ENCODE data around the gene ATP6V0E1.
A peak's percentile ranks its signal among the peaks of the same experiment; 100 is the strongest.
"Not testable (repeated sequence)": the region's sequence is repeated elsewhere in the genome, so short reads cannot be mapped to it uniquely, and the experiment has no call there.

Gene ATP6V0E1

DNA sequence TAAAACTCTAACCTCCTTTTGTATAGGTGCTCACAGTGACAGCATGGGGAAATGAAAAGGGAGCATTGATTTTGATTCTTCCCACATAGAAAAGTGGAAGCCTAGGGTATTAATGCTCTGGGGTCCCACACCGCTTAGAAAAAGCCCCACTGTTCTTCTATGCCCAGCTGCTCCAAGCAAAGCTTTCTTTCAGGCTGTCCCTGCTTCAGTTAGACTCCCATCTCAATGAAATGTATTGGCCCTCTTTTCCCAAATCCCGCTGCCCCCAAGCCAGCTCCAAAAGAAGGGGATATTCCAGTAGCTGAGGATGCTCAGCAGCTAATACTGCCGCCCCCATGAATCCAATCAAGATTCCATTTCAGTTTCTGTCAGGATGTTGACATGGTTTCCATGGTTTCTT, 55.6 kb downstream of the ATP6V0E1 start:
- DNase-seq (ENCODE audit: low read depth) = no peak

DNA sequence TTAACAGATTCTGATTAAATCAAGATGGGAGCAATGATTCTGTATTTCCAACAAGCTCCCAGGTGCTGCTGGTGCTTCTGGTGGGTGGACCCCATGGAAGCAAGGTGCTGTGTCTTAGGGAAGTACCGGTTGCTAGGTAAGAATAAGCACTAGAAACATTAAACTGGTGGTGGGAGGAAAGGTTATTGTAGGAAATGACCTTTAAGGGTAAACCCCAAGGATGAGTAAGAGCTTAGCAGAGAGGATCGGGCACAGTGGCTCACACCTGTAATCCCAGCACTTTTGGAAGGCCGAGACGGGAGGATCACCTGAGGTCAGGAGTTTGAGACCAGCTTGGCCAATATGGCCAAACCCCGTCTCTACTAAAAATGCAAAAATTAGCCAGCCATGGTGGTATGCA, 56.4 kb downstream of the ATP6V0E1 start:
- no peak for DNase-seq (ENCODE audit: low read depth)

DNA sequence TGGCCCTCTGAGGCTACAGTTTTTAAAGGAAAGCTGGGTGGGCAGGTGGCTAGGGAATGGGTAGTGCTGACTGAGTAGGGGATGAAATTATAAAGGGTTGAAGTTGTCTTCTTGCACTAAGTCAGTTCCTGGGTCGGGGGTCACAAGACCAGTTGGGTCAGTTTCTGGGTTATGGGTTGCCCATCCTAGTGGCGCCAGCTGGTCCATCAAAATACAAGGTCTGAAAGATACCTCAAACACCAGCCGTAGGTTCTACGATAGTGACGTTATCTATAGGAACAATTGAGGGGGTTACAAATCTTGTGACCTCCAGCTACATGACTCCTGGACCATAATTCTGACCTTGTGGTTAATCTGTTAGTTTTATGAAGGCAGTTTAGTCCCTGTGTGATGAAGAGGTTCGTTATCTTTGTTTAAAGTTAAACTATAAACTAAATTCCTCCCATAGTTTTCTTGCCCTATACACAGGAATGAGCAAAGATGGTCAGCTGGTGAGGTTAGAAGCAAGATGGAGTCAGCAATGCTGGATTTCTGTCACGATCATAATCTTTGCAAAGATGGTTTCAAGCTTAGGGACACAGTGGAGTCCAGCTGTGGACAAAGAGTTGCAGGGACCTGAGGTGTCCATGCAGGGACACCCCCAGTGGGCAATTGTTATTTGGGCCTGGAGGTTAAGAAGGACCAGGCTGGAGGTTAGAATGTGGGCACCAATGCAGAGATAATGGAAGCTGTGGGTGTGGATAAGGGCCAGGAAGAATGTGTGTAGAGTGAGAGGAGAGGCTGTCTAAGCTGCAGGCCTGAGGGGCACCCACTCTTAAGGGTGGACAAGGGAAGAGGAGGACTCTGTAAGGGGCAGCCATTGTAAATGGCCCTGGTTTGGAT, 58.6 kb downstream of the ATP6V0E1 start:
- no peak for DNase-seq (ENCODE audit: low read depth)

DNA sequence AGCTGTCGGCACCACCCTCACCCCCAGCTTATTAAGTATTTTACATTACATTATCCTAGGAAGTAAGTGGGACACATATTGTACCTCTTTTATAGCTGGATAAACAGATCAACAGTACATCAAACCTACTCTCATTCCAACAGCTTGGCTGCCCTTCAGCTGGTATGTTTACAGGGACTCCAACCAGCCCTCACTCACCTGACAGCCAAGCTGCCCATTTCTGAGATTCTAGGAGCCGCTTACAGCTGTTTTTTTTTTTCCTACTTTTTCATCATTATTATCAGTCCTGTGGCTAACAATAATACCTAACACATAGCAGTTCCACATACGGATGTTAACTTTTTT, 59.2 kb downstream of the ATP6V0E1 start:
- DNase-seq (ENCODE audit: low read depth) = no peak

DNA sequence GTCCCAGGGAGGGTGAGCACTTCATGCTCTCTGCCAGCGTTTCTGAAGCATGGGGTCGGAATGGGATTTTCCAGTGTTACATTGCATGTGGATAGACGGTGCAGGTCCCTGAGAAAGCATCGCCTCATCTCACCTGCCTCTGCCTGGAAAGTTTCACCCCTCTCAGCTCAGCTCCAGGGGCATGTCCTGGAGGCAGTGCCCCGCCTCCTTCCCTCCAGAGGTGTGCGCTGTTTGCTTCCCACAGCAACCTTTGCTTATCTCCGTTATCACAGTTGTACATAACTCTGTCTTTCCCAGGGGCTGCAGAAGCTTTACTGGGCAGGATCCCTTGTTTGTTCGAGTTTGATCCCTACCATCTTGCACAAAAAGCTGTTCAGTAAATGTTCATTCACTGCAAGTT, 61.9 kb downstream of the ATP6V0E1 start:
- DNase-seq (ENCODE audit: low read depth) = no peak

DNA sequence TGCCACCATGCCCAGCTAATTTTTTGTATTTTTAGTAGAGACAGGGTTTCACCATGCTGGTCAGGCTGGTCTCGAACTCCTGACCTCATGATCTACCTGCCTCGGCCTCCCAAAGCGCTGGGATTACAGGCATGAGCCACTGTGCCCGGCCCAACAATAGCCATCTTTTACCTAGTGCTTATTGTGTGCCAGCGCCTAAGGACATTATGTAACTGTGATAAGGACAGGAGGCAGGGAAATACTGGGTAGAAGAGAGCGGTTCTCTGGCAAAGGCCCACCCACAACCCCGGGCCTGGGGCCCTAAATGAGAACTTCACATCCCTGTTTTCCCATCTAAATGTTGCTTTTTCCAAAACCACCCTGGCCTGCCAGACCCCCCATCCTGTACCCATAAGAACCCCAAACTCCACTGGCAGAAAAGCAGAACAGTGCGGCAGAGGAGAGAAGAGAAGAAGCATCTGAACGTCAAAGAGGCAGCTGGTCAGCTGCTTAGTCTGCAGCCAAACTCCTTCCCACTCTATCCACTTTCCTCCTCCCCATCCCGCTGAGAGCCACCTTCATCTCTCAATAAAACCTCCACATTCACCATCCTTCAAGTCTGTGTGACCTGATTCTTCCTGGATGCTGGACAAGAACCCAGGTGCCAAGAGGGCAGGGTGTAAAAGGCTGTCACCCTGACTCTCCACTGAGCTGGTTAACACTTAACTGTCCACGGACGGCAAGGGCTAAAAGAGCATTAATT, 63.7 kb downstream of the ATP6V0E1 start:
- DNase-seq (ENCODE audit: low read depth) = not testable (repeated sequence)

DNA sequence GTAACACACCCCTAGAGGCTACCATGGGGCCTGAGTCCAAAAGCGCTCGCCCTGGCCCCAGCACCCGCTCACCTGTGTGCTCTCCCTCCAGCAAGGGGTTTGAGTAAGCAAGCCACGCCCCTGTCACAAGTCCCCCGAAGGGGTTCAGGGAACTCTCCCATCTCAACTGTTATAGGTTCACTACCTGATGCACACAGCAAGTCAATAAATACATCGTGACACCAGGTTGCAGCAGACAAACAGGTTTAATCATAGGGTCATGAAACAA, 64.2 kb downstream of the ATP6V0E1 start:
- DNase-seq (ENCODE audit: low read depth) = no peak

DNA sequence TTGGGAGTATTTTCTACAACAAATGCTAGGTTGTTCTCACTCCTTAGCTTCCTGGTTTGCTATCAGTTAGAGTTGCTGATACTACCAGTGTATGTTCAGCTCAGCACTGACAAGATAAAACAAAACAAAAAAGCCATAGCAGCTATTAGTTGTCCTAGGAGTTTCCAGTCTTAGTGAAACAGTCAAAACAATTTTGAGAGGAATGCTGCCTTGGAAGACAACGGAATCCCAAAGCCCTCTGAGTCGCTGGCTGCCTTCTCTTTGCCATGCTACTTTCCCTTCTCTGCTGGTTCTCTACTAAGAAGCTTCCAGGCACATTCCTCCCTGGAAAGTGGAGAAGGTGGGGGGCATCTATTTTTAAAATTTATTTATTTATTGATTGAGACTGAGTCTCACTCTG, 67.2 kb downstream of the ATP6V0E1 start:
- no peak for DNase-seq (ENCODE audit: low read depth)

DNA sequence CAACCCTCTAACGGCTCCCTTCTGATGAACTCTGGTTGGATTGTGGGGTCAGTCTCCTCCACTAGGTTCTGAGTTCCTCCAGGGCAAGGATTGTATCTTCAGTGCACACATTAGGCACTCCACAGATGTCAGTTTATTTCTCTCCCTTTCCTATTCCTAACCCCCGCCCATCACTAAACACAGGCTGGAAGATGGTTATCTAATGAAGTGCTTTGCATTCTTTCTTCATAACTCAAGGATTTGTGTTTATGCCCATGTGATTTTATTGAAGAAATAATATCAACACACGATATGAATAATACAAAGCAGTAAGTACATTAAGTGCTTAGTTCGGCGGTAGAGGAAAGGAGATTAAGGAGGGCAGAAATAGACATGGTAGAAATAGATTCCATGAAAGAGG, 68.2 kb downstream of the ATP6V0E1 start:
- no peak for DNase-seq (ENCODE audit: low read depth)

DNA sequence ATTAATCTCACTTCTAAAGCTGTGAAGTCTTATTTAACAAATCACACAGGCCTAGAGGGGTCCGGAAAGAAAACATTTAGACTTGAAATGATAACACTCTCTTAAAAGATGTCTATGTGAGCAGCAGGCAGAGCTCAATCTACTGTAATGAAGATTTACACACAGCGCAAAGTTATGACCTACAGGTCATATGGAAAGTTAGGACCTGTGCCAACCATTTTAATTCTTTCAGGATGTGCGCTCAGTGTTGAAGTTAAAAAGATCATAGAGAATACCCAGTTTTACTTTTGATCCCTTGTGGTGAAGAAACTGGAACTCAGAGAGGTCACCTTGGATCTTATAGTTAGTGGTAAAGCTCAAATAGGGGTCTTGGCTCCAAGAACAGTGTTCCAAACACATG, 69.5 kb downstream of the ATP6V0E1 start:
- no peak for DNase-seq (ENCODE audit: low read depth)

DNA sequence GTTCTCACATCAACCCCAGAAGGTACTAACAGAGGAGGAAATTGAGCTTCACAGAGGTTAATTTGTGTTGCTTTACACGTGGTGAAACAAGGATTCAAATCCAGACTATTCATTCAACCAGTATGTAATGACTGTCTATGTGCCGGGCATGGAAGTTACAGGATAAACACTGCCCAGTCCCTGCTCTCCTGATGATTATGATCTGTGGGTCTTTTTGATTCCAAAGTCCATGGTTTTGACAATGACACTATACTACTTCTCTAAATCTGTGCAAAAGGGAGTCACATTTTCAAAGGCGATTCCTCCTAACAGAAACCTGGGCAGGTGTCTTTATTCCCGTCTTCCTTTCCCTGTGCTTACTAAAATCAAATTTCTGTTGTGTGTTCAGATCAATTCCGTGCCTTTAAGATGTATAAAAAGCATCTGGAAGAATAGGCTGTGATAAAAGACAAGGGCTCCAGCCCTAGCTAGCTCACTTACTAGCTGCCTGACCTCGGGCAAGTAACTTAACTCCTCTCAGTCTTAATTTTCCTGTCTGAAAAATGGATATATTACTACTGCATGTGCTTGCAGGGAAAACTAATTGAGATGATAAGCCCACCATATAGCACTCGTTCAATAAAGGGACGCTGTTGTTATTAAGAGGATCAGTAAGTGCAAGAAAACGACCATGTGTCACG, 71.6 kb downstream of the ATP6V0E1 start:
- no peak for DNase-seq (ENCODE audit: low read depth)

DNA sequence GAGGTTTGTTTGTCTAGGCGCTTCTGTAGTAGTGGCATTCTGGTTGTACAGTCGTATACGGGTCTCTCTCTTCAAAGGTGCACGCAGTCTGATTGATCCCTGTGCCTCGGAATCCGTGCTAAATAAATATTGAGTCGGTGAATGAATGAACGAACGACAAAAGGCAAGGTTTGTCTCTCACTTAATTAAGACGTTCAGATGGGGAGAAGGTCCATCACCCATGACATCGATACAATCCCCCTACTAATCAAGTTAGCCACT, 72.1 kb downstream of the ATP6V0E1 start:
- no peak for DNase-seq (ENCODE audit: low read depth)

DNA sequence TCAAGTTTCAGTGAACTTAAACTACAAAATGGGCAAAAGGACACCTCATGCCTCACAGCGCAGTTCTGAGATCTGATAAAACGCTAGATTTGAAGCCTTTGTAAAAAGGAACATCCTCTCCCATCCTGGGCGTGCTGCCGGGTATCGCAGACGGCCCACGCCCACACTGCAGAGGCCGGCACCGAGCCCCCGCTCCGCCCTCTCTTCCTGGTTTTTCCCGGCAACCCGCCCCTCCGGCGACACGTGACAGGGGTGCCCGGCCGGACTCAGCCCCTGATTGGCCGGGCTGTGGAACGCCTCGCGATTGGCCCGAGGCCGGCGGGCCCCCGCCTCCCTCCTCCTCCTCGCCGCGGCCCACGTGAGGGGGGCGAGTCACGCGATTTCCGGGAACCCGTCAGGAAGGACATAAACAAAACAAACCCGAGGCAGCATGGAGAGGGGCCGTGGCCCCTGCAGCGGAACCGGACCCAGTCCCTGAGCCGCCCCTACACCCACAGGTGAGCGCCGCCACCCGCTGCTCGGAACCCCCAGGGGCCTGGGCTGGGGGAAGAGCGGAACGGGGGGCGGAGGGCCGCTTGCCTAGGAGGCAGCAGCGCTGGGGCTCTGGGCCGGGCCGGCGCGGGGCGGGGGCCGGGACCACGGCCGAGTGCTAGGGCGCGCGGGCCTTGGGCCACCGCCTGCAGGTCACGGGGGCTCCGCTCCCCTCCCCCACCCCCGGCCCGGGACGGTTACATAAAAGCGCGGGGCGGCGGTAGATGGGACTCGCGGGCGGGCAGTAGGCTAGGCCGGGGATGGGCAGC, 72.6 kb downstream of the ATP6V0E1 start, which contains the start of gene CREBRF:
Gene CREBRF (plus strand): TSS at position 370 of the 800 bp plus-strand sequence. CDS start 24,424 bp downstream, outside the sequence.
- peak; percentile 98 for DNase-seq (ENCODE audit: low read depth)

DNA sequence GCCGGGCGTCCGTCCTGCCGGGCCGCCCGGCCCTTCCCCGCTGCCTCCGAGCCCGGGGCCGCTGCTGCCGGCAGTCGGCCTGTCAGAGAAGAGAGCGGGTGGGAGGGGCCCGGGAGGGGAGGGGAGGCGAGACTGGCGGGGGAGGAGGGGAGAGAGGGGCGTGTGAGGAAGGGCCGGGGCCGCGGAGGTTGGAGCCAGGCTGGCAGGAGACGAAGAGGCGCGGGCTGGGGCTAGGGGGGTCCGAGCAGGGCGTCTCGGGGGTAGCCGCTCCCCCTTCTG, 73.2 kb downstream of the ATP6V0E1 start:
- no peak for DNase-seq (ENCODE audit: low read depth)

DNA sequence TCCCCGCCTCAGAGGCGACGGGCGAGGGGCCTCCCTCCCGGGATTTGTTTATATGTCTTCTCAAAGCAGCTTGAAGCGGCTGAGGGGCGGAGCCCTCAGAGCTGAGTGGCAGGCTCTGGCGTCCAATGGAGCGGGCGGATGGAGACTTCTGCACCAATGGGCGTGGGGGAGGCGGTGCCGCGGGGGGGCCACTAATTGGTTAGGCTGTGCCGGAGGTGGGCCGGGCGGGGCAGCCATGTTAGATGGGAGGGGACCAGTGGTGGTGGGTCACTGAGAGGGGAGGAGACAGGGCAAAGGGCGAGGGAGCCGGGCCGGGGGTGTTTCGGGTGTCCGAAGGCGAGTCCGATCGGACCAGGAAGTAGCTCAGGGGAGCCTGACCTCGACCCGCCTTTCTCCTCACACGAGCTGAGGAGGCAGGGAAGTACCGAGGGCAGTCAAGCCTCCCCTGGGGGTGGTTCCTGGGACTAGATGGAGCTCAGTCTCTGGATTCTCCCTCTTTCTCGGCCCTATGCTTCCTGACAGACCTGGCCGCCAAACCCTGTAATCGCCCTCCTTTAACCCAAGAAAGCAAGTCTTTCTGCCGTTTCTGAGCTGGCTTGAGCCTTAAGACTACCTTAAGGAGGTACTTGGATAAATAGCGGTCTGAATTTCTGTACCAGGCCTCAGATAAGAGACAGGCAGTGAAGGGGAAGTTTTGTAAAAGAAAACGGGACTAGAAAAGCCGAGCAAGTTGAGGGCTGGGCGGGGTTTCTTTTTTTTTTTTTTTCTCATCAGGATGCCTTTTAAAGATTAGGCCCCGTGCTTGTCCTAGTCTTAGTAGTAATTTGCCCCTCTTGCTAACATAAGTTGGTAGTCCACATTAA, 73.7 kb downstream of the ATP6V0E1 start:
- DNase-seq (ENCODE audit: low read depth) = peak; percentile 98

DNA sequence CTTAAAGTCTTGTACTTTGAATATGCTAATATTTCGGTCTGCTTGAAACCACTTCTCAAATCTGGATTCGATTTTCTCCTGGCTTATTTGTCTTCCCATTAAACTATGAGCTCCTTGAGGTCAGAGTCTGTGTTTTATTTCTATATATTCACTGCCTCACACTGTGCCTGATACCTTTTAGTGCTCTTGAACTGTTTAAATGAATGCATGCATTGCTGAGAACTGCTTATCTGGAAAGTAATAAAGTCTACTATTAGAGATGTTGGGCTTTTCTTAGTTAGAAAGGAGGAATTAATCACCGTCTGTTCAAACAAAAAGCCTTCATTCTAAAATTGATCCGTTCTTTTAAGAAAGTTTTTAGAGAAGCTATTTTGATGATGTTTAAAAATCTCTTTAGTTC, 78.6 kb downstream of the ATP6V0E1 start:
- DNase-seq (ENCODE audit: low read depth) = no peak

DNA sequence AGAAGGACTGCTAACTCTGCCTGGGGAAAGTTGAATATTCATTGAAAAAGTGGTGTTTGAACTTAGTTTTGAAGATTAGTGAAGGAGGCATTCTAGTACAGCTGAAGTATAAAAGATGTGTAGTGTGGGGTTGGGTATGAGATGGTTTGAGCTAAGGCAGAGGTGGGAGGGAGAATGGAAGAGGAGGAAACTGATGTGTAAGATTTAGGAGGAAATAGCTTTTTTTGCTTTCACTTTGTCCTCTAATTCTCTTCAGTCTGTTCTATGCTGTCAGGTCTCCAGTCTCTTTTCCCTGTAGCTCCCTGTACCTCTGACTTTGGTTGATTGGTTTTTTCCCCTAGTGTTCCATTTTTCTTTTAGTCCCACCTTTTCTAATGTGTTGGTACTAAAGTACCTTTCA, 81.6 kb downstream of the ATP6V0E1 start:
- no peak for DNase-seq (ENCODE audit: low read depth)

DNA sequence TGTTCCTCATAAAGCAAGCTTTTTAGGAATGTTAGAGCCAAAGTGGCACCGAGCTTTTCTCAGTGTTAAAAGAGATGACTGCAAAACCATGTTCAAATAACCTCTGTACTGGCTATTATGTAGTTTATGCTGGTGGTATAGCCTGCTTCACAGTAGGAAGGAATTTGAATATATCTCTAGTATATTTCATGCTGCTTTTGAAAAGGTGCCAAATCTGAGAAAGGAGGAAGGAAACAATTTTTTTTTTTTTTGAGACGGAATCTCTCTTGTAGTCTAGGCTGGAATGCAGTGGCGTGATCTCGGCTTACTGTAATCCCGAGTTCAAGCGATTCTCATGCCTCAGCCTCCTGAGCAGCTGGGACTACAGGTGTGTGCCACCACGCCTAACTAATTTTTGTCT, 86.1 kb downstream of the ATP6V0E1 start:
- DNase-seq (ENCODE audit: low read depth) = no peak

DNA sequence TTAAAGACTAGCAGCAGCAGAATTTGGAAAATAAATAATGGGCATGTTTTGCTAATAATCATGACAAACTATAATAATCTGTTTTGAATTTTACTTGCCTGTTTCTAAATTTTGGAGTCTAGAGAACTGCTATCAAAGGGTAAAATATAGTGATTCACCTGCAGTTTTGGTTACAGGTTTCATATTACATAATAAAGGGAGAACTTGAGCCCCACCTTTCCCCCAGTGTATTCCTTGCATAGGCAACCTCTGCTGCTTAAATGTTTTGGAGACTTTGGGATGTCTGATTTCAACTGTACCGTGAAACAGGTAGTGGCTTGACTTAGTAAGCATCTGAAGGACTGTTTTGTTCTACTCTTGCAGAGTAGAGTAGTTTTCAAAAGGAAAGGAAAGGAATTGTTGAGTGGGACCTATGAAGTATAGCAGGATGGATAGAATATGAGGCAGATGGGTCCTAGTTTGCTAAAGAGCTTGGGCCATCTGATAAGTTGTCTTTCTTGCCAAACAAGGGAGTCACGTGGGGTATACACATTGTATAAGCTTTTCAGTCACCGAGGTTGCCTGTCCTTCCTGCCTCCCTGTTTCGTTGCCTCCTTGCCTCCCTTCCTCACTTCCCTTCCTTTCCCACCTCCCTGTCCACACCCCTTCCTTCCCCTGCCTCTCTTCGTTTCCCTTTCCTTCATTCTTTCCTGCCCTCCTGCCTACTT, 91.7 kb downstream of the ATP6V0E1 start:
- DNase-seq (ENCODE audit: low read depth) = no peak

DNA sequence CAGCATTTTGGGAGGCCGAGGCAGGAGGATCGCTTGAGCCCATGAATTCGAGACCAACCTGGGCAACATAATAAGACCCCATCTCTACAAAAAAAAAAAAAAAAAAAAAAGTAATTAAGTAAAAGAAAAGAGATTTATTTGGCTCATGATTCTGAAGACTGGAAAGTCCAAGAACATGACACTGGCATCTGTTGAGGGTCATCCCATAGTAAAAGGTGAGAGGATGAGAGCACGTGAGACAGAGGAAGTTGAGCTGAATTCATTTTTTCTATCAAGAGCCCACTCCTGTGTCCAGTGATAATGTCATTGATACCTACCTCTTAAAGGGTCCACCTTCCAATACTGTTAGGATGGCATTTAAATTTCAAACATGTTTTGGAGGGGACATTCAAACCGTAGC, 92.4 kb downstream of the ATP6V0E1 start:
- DNase-seq (ENCODE audit: low read depth) = no peak

DNA sequence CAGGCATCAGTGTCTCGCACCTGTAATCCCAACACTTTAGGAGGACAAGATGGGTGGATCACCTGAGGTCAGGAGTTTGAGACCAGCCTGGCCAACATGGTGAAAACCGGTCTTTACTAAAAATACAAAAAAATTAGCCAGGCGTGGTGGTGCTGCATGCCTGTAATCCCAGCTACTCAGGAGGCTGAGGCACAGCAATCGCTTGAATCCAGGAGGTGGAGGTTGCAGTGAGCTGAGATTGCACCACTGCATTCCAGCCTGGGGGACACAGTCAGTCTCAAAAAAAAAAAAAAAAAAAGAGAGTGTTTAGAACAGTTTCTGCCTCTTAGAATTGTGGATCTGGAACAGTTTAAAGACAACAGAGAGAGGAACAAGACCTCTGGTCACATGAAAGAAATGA, 92.9 kb downstream of the ATP6V0E1 start:
- not testable (repeated sequence) for DNase-seq (ENCODE audit: low read depth)
